ENCODE data around the gene TMC4.
"Not testable (repeated sequence)": the region's sequence is repeated elsewhere in the genome, so short reads cannot be mapped to it uniquely, and the experiment has no call there.

TMC4 gene

DNA sequence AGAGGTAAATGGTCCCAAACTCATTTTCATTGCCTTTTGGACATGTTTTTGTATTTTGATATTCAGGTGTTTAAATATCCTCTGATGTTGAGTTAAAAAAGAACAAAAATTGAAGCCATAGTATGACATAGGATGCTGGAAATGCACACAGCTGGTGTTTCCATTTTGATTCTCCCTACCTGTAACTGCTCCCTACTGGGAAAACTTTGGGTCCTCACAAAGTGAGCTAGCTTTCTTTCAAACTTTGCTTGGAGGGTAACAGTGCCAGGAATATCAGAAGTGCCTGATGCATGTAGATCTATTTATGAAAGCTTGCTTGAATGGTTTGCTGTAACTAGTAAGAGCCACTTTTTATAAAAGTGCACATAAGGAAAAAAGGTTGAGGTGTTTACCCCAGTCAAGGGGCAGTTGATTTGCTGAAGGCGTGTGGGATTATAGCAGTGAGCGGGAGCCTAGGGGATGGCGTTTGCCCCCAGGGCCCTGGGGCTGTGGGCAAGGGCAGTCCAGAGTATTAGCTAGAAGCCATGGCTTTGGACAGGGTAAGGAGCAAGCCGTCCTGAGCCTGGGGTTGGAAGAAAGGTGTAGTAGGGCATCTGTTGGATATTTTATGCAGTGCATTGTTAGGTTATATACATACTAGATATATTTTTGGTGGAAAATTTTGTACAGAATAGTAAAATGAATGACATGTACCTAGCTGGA lies 32.0 kb upstream of the TMC4 start:
- DNase-seq (ENCODE audit: low read depth), result no peak

DNA sequence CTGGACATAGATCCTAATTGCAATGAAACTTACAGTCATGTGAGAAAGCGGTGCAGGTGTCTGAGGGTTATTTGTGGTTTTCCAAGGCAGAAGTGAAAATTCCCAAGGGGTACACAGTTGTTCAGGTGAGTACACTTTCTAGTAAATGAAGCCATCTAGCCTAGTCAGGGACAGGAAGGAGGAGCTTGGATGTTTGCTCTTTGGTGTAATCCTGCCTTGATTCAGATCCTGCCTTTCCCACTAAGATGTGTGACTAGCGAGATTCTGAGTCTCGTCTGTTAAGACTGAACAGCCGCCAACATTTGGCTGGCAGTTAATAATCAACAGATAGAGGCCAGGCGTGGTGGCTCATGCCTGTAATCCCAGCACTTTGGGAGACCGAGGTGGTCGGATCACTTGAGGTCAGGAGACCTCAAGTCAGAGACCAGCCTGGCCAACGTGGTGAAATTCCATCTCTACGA lies 30.2 kb upstream of the TMC4 start:
- DNase-seq (ENCODE audit: low read depth), result no peak

DNA sequence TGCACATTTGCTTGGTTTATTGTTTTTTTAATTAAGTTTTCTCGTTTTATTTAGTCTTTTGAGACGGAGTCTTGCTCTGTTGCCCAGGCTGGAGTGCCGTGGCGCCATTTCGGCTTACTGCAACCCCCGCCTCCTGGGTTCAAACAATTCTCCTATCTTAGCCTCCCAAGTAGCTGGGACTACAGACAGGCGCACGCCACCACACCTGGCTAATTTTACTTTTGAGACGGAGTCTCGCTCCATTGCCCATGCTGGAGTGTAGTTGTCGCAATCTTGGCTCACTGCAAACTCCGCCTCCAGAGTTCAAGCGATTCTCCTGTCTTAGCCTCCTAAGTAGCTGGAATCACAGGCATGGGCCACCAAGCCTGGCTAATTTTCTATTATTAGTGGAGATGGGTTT lies 29.0 kb upstream of the TMC4 start:
- DNase-seq (ENCODE audit: low read depth), result no peak

DNA sequence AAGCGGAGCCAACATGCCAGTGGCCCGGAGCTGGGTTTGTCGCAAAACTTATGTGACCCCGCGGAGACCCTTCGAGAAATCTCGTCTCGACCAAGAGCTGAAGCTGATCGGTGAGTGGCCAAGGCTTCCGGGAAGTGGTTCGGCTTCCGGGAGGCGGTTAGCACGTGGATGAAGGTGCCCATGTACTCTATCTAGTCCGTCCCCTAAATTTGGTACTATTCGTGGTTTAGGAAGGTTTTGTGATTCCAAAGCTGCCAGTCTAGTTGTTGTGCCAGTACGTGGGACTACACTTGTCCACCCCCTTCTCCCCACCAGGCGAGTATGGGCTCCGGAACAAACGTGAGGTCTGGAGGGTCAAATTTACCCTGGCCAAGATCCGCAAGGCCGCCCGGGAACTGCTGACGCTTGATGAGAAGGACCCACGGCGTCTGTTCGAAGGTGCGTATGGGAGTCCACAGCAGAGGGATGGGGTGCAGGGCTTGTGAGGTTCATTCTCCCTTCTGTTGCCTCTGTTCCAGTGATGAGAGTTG lies 28.3 kb upstream of the TMC4 start:
- DNase-seq (ENCODE audit: low read depth), result no peak

DNA sequence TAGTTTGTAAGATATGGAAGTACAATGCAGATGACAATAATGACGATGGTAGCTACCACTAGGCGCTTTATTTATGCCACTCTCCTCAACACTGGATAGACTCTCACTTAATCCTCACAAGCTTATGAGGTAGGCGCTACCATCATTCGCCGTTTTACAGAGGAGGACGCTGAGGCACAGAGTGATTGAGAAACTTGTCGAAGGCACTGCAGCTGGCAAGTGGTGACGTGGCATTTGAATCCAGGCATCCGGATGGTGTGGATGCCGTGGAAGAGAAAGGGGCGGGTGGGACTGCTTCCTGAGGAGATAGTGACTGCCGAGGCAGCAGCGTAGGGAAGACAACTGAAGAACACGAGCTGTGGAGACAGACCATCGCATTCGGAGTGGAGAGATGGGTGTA lies 26.4 kb upstream of the TMC4 start:
- no peak for DNase-seq (ENCODE audit: low read depth)

DNA sequence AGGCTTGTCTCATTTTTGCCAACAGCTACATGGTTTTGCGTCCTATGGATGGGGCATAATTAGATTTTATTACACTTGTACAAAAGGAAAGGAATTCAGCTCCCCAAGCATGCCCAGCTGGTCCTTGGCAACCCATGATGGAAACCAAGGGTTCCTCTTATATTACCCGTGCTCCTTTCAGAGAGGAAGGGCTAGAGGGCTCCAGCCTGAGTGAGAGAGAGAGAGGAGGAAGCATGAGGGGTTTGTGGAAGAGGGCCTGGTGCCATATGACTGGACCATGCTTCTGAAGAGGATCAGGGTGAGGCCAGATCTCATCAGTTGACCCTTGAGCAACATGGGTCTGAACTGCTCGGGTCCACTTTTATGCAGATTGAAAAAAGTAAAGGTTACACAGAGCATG lies 24.2 kb upstream of the TMC4 start:
- DNase-seq (ENCODE audit: low read depth), result no peak

DNA sequence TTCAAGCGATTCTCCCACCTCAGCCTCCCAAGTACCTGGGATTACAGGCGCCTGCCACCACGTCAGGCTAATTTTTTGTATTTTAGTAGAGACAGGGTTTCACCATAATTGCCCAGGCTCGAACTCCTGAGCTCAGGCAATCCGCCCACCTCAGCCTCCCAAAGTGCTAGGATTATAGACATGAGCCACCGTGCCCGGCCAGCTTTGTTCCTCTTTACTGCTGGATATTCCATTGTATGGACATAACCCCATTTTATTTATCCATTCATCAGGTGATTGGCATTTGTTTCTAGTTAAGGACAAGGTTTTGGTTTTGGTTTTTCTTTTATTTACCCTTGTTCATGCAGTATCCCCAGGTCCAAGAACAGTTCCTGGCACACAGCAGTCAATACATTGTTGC lies 23.6 kb upstream of the TMC4 start:
- DNase-seq (ENCODE audit: low read depth), result no peak

DNA sequence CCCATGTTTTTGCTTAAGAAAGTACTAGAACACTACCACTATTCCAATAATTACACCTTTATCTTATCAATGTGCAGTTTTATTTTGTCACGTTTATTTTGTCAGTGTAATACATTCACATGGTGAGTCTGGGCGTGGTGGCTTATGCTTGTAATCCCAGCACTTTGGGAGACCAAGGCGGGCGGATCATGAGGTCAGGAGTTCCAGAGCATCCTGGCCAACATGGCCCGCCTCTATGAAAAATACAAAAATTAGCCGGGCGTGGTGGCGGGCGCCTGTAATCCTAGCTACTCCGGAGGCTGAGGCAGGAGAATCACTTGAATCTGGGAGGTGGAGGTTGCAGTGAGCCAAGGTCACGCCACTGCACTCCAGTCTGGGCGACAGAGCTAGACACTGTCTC lies 21.5 kb upstream of the TMC4 start:
- not testable (repeated sequence) for DNase-seq (ENCODE audit: low read depth)

DNA sequence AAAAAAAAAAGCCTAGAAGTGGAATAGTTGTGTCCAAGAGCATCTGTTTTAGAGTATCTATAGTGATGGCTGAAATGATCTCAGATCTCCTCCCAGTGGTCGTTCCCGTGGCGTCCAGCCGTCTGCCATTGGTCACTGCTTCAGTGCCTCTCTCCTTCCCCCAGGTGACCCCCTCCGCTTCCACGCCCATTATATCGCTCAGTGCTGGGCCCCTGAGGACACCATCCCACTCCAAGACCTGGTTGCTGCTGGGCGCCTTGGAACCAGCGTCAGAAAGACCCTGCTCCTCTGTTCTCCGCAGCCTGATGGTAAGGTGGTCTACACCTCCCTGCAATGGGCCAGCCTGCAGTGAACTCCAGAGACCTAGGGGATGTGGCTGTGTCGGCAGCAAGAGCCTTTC lies 20.1 kb upstream of the TMC4 start:
- no peak for DNase-seq (ENCODE audit: low read depth)

DNA sequence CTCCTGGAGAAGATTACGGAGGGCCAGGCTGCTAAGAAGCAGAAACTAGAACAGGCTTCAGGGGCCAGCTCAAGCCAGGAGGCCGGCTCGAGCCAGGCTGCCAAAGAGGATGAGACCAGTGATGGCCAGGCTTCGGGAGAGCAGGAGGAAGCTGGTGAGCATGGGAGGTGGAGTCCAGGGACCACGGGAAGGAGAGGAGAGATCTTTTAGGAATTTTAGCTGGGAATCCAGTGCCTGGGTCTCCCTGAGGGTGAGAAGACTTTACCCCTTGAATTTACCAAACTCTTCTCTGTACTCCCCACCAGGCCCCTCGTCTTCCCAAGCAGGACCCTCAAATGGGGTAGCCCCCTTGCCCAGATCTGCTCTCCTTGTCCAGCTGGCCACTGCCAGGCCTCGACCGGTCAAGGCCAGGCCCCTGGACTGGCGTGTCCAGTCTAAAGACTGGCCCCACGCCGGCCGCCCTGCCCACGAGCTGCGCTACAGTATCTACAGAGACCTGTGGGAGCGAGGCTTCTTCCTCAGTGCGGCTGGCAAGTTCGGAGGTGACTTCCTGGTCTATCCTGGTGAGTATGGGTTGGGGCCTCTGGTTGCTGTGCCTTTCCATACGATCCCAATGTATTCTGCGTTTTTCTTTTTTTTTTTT lies 19.0 kb upstream of the TMC4 start:
- DNase-seq (ENCODE audit: low read depth), result no peak

DNA sequence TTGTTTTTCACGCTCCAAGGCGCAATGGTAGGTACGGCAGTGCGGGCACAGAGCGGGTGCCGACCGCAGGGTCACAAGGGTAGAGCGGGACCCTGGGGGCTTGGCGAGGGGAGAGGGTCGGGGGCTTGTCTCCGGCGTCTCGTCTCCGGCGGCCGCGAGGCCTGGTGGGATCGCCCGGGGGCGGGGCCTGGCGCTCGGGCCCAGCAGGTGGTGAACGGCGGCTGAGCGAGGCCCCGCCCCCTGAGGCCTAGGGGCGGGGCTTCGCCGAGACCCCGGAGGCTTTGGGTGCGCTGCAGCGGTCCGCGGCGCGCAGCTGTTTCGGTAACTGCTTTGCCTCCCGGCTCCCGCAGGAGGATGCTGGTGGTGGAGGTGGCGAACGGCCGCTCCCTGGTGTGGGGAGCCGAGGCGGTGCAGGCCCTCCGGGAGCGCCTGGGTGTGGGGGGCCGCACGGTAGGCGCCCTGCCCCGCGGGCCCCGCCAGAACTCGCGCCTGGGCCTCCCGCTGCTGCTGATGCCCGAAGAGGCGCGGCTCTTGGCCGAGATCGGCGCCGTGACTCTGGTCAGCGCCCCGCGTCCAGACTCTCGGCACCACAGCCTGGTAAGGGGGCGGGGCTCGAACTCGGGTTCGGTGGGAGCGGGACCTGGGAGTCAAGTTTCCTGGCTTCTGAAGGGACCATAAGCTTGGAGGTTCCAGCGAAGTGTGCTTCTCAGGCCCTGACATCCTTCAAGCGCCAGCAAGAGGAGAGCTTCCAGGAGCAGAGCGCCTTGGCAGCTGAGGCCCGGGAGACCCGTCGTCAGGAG lies 18.3 kb upstream of the TMC4 start, which contains the start of gene TSEN34:
TSS of gene TSEN34 (plus strand) at position 298 of the 800 bp plus-strand sequence. CDS start at position 355, 57 bp downstream.
- DNase-seq (ENCODE audit: low read depth), result no peak

DNA sequence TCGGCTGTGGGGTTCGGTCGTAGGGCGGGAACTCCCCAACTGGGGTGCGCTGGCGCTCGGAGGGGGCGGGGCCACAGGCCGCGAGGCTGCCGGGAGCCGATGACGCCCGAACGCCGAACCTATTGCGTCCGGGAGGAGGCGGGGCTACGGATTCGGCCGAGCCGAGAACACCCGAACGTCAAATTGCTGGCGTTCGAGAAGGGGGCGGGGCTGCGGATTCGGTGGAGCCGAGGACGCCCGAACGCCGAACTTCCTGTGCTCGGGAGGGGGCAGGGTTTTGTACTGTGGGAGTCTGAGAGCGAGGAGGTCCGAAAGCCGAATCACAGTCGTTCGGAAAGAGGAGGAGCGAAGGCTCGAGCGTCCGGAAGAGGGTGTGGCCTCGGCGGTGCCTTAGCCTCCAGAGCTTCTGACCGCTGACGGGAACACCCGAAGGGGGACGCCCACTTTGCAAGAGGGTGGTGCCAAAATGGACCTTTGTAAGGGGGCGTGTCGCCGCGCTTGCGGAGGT lies 17.6 kb upstream of the TMC4 start:
- DNase-seq (ENCODE audit: low read depth), result peak; percentile 98

DNA sequence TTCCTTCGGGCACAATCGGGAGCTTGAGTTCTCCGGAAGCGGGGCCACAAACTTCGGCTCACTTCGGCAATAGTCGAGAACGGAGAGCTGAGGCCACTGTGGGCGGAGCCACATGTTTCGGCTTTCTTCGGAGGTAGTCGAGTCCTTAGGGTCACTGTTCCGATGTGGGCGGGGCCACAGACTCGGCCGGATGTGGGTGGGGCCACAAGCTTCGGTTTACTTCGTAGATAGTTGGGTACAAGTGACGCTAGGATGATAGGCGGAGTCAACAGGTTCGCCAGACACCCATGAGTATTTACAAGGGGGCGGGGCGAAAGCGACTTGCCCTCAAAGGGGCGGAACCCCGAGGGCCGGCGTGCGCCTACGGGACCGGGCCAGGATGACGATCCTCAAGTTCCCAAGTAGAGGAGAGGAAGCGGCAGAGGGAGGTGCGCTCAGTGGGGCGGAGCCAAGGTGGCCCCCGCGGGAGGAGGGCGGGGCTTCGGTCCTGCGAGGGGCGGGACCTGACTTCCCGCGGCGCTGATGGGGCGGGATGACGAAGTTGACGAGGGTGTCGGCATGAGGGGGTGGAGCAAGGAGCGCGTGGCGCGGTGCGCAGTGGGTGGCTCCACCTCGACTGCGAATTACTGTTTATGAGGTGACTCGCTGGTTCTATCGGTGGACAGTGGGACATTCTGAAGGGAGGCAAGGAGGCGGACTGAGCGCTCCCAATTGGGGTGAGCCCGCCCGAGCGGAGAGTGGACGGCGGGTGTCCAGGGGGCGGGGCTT lies 17.0 kb upstream of the TMC4 start:
- peak; percentile 100 for DNase-seq (ENCODE audit: low read depth)

DNA sequence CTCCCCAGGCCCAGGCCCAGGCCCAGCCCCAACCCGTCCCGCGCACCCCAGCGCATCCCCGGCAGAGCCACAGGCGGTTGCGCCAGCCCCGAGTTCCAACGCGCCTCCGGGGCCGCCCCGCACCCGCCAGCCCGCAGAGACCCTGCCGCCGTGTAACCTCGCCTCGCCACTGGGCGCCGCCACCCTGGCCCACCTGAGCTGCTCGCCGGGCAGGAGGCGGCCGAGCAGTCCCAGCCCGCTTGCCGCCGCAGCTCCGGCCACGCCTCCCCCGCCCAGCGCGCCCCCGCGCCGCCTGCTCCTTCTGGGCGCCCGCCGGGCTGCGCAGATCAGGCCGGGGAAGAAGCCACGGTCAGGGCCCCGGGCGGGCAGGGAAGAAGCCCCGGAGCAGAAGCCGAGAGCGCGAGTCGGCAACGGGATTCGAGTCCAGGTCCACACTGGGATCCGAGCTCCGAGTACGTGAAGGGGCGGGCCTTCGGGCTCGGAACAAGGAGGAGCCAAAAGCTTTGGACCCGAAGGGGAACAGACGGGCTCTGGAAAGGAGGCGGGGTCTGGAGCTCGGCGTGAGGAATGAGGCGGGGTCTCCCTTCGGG lies 16.3 kb upstream of the TMC4 start, which contains the start of gene MBOAT7:
TSS of gene MBOAT7 (minus strand) at position 436 of the 590 bp plus-strand sequence. CDS start 1,072 bp downstream, outside the sequence.
- DNase-seq (ENCODE audit: low read depth), result no peak

DNA sequence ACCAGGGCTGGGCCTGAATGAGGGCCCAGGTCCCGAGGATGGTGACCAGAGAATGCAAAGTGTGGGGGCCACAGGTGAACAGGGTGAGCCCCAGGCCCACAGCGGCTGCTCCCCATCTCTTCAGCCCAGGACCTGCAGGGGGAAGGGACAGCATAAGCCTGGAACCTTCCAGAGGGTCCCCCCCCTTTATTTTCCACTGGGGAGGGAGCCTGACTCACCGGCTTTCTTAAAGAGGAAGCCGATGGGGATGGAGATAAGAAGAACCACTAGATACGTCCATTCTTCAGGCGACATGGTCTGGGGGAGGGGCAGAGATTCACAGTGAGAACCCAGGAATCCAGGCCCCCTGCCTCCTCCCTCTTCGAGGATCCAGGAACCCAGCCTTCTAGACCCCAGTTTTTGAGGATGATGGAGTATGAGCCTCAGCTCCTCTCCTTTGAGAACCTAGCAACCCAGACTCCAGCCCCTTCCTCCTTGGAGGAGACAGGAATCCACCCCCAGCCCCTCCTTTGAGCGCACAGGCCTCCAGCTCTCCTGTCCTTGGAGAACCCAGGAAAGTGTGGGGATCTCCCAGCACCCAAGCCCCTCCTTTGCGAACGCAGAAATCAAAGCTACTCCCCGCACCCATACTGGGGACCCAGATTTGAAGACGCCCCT lies 15.4 kb upstream of the TMC4 start:
- no peak for DNase-seq (ENCODE audit: low read depth)

DNA sequence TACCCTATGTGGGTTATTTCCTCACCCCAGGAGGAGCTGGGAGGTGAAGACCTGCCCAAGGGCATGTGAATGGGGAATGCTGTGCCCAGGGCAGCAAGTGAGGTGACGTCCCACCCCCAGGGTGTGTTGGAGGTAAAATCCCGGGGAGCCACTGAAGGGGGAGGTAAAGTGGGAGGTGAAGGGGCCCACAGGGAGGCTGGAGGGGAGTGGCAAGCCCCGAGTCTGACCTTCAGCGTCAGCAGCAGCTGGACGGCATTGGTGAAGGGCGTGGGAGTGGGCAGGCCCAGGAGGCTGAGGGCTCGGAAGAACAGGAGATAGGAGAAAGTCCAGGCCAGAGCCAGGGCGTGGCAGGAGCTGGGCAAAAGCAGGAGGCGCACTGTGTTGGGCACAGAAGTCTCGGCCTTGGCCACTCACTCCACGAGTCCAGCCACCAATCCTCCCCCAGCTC lies 14.0 kb upstream of the TMC4 start:
- DNase-seq (ENCODE audit: low read depth), result no peak

DNA sequence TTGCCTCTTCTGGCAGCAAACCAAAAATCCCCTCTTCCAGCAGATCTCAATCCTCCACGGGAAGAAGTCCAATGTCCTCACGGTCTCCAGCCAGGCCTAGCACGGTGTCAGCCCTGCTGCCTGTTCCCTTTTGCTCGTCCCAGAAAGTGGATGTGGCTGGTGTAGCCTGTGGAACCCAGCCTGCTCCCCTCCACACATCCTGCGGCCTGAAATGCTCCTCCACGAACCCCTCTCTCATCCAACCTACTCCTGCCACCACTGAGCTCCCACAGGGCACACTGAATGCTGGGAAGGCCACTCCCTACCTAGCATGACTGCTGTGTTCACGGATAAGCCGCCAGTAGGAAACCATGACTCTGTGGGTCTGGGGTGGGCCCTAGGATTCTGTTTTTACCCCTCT lies 13.4 kb upstream of the TMC4 start:
- no peak for DNase-seq (ENCODE audit: low read depth)

DNA sequence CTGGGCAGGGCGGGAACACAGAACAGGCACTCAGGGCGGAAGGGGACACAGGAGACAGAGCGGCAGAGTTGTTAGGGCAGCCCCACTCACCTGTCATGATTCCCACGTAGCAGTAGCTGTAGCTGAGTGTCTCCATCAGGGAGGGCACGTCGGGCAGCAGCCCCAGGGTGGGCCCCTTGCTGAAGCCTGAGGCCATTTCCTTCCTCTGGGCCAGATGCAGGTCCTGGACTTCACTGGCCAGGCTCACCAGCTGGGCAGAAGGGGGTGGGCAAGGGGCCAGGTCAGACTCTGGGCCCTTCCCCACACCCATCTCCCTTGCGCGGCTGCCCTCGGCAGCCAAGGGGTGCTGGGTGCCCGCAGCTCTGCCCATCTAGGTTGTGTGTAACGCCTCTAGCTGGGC lies 10.5 kb upstream of the TMC4 start:
- DNase-seq (ENCODE audit: low read depth), result no peak

DNA sequence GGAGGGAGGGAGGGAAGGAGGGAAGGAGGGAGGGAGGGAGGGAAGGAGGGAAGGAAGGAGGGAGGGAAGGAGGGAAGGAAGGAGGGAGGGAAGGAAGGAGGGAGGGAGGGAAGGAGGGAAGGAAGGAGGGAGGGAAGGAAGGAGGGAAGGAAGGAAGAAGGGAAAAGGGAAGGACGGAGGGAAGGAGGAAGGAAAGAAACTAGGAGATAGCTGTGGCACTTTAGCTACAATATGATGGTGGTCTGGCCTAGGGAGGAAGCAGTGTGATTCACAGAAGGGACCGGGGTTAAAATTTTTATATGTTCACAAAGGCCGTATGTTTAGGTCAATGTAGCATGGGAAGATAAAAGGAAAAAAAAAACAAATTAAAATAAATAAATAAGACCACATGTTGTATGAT lies 8.9 kb upstream of the TMC4 start:
- not testable (repeated sequence) for DNase-seq (ENCODE audit: low read depth)

DNA sequence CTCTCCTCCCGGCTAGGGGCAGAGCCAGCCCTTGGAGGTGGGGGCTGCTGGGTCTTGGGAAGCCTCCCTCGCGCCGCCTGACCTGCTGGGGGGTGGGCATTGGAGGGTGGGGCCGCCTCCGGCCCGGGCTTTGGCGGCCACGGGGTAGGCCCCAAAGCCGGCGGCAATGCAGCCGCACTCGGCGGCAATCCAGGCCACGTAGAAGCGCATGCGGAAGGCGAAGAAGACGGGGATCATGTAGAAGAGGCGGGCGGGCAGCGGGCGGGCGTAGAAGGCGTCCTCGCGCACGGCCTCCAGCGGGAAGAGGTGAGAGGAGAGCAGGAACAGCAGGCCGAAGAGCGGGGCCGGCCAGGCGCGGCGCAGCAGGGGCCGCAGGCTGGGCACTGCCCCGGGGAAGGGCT lies 7.7 kb upstream of the TMC4 start:
- DNase-seq (ENCODE audit: low read depth), result no peak
